Caki2 (cell line): Measurements from ENCODE around the gene PEX11A. TPM values are rescaled to one million over a fixed set of nuclear protein-coding genes. Genes with fewer than 3 reads are reported as not detected.

Source experiments
- DNase-seq: peaks from one replicate; pipeline ENCODE4 v3.0.0-alpha.2; 2015; ENCODE audit warnings: low read depth
- in situ Hi-C: cut with HindIII; loops from 2 replicates; pipeline ENCODE4 v1.10.0; 2016; ENCODE audit warnings: low sequenced_read_pairs, low pct_unique_long_range_greater_than_20kb, mixed read lengths
- total RNA-seq: library from RNA; depleted of rRNA; stranded (reverse); fragments of >200 nt; shearing (Covaris generic); gene quantifications from 2 replicates; pipeline ENCODE4 v1.2.3, GENCODE V29; 2014; ENCODE audit warnings: low replicate concordance

PEX11A gene
- total RNA-seq, 1 experiment from 2014 or later = 12.6 TPM

- no peak for DNase-seq
- in situ Hi-C loops = no loop called here
Measured at GRCh38 chr15:89664441-89665350, 25.9 kb downstream of the PEX11A start.

- in situ Hi-C loops = no loop called here
- peak; percentile 8 for DNase-seq
Measured at GRCh38 chr15:89662893-89663626, 27.5 kb downstream of the PEX11A start.

DNA sequence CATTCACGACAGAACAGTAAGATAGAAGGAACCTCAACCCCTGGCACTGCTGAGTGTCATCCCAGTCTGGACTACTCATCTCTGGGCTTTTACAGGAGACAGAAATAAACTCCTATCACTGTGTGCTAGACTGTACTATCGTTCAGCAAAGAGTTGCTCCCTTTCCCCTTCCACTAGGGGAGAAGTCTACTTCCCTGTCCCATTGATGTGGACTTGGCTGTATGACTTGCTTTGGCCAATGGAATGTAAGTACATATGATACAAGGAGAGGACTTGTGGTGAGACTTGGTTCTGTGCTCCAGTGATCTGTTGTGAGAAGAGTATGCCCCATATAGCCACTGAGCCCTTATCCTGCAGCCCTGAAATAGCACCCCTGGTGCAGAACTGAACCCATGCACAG lies 30.0 kb downstream of the PEX11A start:
- no peak for DNase-seq
- in situ Hi-C loops = no loop called here

- no peak for DNase-seq
- in situ Hi-C loops = no loop called here
Measured at GRCh38 chr15:89659295-89659694, 31.3 kb downstream of the PEX11A start.

DNA sequence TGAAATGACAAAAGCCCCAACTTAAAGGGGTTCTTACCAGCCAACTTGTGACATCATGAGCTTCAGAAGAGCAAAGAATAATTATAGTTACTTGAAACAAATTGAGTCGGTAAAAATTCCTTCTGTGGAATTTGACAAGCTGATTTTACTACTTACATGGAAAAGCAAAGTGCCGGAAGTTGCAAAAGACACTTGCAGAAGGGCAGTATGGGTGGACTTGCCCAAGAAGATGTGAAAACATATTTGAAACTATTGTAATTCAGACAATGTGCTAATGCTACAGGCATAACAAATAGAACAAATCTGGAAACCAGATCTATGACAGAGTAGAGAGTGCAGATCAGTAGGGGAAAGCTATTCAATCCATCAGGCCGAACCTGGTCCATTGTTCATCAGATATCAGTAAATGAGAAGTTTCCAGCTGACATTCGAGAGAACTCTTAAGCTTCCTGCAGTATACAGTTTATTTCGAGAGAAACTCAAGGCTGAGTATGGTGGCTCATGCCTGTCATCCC lies 32.8 kb downstream of the PEX11A start:
- no peak for DNase-seq
- in situ Hi-C loops = no loop called here

DNA sequence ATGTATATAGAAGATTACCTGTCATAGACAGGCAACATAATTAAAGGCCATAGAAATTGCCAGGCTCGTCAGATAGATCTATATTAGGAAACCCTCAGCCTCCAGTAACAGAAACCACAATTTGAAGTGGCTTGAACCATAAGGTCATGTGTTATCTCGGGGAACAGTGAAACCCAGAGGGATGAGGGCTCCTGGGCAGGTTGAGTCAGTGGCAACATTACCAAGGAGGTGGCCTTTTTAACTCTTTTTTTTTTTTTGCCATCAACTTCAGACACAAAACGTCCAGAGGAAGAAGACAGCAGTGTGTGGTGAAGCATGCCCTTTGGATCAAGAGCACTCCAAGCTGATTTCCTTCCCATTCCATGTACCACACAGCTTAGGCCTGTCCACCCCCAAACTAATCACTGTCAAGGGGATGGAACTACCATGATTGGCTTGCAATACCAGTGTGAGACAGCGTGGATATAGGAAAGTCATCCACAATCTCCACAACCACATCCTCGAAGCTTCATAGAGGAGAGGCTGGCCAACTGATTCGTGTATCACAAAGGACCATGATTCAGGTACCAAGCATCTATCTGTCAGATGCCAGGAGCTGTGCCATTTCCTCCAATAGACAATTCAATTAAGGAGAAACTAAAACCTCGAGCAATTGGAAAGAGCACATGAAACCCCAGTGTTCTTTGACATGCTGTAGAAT lies 34.3 kb downstream of the PEX11A start:
- no peak for DNase-seq
- in situ Hi-C loops = no loop called here

- DNase-seq = no peak
Measured at GRCh38 chr15:89654847-89655805, 35.4 kb downstream of the PEX11A start, which contains the start of gene KIF7. KIF7 (minus strand) TSS chr15:89655467; CDS start chr15:89652930, 2,537 bp downstream.

GRCh38 chr15:89654301-89654761 lies 36.2 kb downstream of the PEX11A start:
- in situ Hi-C loops = no loop called here
- DNase-seq = no peak

More at GRCh38 chr15:89654847-89655805, 35.4 kb downstream of the PEX11A start, which contains the start of gene KIF7:
- in situ Hi-C loops = no loop called here

GRCh38 chr15:89653578-89653977 lies 37.0 kb downstream of the PEX11A start:
- in situ Hi-C loops = no loop called here
- no peak for DNase-seq

GRCh38 chr15:89652666-89653065 lies 37.9 kb downstream of the PEX11A start:
- no peak for DNase-seq
- in situ Hi-C loops = no loop called here

DNA sequence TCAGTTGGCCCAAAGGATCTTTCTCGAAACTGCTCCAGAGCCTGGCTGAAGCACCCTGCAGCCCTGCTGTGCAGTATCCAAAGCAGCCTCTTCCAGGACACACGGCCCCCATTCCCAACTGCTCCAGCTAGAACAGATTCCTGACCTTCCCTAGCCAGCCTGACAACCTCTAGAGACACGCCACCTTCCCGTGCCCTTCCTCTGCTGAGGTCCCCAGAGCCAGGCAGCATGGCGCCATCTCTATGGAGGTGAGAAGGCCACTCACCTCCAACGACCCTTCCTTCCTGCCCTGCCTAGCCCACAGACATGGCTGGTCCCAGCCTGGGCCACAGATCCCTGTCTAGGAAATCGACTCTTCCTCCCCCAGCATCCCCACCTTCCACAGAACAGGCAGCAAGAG lies 38.4 kb downstream of the PEX11A start:
- in situ Hi-C loops = no loop called here
- no peak for DNase-seq

DNA sequence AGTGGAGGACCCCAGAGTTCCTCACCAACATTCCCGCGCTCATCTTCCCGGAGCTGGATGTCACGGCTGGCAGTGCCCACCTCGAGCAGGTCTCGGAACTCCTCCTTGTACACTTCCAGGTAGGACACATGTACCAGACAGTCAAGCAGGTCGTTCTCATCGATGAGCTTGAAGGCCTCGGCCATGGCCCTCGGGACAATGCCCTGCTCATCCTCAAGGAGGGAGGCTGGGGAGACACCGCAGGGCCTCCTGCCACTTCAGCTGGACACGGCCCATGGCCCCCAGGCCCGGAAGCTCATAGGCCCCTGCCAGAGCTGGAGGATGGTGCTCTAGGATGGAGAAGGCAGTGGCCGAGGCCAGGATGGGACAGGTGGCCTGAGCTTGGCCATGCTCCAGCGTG lies 40.8 kb downstream of the PEX11A start:
- in situ Hi-C loops = no loop called here
- DNase-seq = no peak

GRCh38 chr15:89649013-89649625 lies 41.4 kb downstream of the PEX11A start:
- in situ Hi-C loops = no loop called here
- DNase-seq = no peak

DNA sequence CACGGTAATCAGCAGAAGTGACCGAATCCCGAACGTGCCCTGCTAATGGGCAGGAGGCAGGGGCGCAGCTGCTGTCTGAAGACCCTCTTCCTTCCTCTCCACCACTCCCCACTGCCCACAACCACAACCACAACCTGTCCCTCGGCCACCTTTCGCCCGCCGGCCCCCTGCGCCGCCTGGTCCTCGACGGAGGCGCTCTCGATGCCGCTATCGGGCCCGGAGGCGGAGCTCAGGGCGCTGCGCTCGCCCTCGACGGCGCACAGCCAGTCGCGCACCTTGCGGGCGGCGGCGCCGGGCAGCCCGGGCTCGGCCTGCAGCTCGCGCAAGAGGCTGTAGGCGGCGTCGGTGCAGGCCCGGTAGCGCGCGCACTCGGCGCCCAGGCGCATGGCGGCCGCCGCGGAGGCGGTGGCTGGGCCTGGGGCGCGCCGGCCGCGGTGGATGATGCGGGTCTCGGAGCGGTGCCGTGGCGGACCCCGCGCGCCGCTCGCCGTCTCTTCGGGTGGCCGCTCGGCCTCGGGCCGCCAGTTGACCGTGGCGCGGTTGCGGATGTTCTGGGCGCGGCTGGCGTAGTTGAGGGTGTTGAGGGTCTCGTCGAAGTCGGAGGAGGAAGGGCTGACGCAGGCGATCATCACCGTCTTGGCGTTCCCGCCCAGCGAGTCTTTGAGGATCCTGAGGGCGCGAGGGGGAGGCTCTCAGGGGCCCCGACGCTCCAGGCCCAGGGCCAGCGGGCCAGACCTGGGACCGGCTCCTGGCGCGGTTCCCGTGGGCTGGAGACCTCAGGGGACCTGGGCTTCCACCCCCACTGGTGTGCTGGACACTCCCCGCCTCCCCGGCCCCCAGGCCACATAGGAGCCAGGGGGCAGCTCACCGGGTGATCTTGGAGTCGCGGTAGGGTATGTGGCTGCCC lies 42.2 kb downstream of the PEX11A start:
- in situ Hi-C loops = no loop called here
- no peak for DNase-seq

DNA sequence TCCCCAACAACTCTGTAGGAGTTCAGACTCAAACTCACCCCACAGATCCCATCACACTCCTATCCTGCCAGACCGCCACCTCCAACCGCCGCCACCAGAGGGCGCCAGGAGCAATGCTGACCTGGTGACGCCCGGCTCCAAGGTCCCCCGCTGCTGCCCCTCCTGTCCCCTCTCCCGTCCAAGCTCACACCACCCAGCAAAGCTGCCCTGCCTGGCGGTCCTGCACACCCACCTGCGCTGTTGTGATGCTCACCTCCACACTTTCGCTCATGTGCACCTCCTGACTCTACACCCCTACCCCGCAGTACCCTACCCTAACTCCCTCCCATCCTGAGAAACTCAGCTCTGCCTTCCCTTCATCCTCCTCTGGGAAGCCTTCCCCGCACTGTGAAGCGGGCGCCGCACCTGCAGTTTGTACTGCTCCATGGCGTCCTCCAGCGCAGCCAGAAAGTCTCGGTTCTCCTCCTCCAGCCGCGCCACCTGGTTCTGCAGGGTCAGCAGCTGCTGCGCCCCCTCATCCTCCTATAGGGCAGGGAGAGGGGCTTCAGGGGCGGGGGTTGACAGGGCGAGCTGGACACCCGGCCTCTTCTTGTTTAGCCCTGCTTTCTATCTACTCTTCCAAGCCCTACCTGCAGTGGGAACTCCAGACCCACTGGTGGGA lies 43.2 kb downstream of the PEX11A start:
- peak; percentile 39 for DNase-seq
- in situ Hi-C loops = no loop called here
